Uterus (tissue), 2 donors: ENCODE results near the gene AIG1.

ENCODE experiments used
- POLR2A ChIP-seq, 2 donors: fragments of 450-650 bp; IDR thresholded peaks; one replicate each; pipeline ENCODE4 v1.6.1; 2016; ENCODE audit warnings: antibody characterized with exemption in 2 of 2, mild to moderate bottlenecking in 1 of 2, moderate library complexity in 1 of 2
- TF ChIP-seq, protein P1 (sequence below), 4 experiments: fragments of 200-600 bp in 2 of 4; fragments of 450-650 bp in 2 of 4; sonication (generic) in 2 of 4; IDR thresholded peaks; one replicate each; pipeline ENCODE4 v1.5.1; 2016 to 2019; ENCODE audit warnings: antibody characterized with exemption in 4 of 4, mild to moderate bottlenecking in 2 of 4, moderate library complexity in 1 of 4

DNA sequence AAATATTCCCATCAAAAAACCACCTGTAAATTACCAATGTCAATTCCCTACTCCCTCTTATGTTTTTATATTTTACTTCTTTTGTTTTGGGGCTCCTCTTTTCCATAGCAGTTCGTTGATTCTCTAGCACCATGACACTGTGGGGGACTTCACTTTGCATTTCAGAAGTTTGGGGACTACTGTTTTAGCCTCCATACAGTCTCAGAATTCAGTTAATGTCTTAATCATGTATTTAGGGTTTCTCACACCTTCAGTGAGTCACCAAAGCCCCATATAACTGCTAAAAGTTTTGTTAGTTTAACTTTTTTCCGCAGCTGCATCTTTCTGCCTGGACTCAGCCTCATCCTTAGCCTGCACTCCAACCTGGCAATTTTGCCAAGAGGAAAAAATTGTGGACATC is 20.7 kb upstream of the AIG1 start:
- no peak for TF ChIP-seq POLR2A (IDR thresholded peaks at IDR 0.05)
- TF ChIP-seq, protein P1, sequence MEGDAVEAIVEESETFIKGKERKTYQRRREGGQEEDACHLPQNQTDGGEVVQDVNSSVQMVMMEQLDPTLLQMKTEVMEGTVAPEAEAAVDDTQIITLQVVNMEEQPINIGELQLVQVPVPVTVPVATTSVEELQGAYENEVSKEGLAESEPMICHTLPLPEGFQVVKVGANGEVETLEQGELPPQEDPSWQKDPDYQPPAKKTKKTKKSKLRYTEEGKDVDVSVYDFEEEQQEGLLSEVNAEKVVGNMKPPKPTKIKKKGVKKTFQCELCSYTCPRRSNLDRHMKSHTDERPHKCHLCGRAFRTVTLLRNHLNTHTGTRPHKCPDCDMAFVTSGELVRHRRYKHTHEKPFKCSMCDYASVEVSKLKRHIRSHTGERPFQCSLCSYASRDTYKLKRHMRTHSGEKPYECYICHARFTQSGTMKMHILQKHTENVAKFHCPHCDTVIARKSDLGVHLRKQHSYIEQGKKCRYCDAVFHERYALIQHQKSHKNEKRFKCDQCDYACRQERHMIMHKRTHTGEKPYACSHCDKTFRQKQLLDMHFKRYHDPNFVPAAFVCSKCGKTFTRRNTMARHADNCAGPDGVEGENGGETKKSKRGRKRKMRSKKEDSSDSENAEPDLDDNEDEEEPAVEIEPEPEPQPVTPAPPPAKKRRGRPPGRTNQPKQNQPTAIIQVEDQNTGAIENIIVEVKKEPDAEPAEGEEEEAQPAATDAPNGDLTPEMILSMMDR (IDR thresholded peaks at IDR 0.05): no peak
